ENCODE results near the gene MAPK11.

MAPK11 gene

DNA sequence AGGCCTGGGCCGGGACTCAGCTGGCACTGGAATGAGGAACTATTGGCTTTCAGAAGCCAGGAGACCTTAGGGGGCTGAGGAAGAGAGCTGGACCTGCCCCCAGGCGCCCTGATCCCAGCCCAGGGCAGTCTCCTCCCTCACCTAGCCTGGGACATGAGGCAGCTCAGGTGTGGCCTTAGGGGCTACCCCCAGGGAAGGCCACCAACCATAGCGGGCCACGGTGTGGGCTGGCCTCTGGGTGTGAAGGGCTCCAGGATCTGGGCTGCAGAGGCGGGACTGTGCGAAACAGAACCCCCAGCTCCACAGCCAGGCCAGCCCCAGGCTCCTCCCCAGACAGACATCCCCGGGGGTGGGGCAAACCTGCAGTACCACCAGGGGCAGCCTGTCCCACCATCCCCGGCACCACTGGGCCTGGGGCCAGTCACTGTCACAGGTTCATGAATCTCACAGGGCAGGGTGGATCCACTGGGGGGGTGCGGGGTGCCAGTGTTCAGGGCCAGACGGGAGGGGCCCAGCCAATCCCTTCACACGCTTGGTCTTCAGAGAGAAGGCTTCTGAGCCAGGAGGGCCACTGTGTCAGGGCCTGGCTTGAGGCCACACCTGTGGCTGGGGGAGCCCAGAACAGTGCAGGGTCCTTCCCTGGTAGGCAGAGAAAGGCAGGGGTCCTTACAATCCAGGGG is 33.8 kb upstream of the MAPK11 start:
- peaks cover 10% of the 10 kb centered on the region for H4K20me1 ChIP-seq (ENCODE audit: insufficient read depth, low read length, poor library complexity, severe bottlenecking)
- peak overlapping the region; percentile 81 for H3K4me2 ChIP-seq (ENCODE audit: low read depth, low read length, poor library complexity, severe bottlenecking)
- no peaks in the 10 kb centered on the region for H3K9me2 ChIP-seq (replicated peaks; ENCODE audit: low read depth, low read length)
- H3K27me3 ChIP-seq (ENCODE audit: insufficient read depth, low read length, poor library complexity, severe bottlenecking), result no peaks in the 10 kb centered on the region
- TF ChIP-seq EZH2phosphoT487 (IDR thresholded peaks at IDR 0.05; ENCODE audit: borderline replicate concordance), result no peak
- TF ChIP-seq, protein P1, sequence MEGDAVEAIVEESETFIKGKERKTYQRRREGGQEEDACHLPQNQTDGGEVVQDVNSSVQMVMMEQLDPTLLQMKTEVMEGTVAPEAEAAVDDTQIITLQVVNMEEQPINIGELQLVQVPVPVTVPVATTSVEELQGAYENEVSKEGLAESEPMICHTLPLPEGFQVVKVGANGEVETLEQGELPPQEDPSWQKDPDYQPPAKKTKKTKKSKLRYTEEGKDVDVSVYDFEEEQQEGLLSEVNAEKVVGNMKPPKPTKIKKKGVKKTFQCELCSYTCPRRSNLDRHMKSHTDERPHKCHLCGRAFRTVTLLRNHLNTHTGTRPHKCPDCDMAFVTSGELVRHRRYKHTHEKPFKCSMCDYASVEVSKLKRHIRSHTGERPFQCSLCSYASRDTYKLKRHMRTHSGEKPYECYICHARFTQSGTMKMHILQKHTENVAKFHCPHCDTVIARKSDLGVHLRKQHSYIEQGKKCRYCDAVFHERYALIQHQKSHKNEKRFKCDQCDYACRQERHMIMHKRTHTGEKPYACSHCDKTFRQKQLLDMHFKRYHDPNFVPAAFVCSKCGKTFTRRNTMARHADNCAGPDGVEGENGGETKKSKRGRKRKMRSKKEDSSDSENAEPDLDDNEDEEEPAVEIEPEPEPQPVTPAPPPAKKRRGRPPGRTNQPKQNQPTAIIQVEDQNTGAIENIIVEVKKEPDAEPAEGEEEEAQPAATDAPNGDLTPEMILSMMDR (conservative IDR thresholded peaks at IDR 0.05; ENCODE audit: low read length), result no peak; the same call in 1 of the 2 replicates
- H3F3A ChIP-seq (ENCODE audit: low read depth), result 0 out of 2 replicates have a peak, but pooled peaks cover 5% of the 10 kb centered on the region
- no peaks in the 10 kb centered on the region for H3K9me3 ChIP-seq (ENCODE audit: insufficient read depth, low read depth, low read length)
- peak overlapping the region; percentile 63 for H3K9ac ChIP-seq (ENCODE audit: low read depth, low read length, poor library complexity, severe bottlenecking)
- H3K4me3 ChIP-seq (ENCODE audit: low read length, poor library complexity, severe bottlenecking), result peak overlapping the region; percentile 64
- no peaks in the 10 kb centered on the region for H3K36me3 ChIP-seq (ENCODE audit: insufficient read depth, low read length)
- H3K4me1 ChIP-seq (ENCODE audit: insufficient read depth, low read length, poor library complexity, severe bottlenecking), result peaks cover 67% of the 10 kb centered on the region
- H2AFZ ChIP-seq (ENCODE audit: low read length), result no peak overlapping the region
- H3K79me2 ChIP-seq (ENCODE audit: insufficient read depth, low read length), result peaks cover 50% of the 10 kb centered on the region

- Histone ChIP-seq H3K79me2 (ENCODE audit: insufficient read depth, low read length) (peaks cover 50% of the 10 kb centered on the region), H4K20me1 (ENCODE audit: insufficient read depth, low read length, poor library complexity, severe bottlenecking) (peaks cover 10% of the 10 kb centered on the region), H3K9me2 (replicated peaks; ENCODE audit: low read depth, low read length) (no peaks in the 10 kb centered on the region), H3K4me2 (ENCODE audit: low read depth, low read length, poor library complexity, severe bottlenecking) (peak overlapping the region; percentile 81), H3K9ac (ENCODE audit: low read depth, low read length, poor library complexity, severe bottlenecking) (peak overlapping the region; percentile 63), H3K27me3 (ENCODE audit: insufficient read depth, low read length, poor library complexity, severe bottlenecking) (no peaks in the 10 kb centered on the region), H3K36me3 (ENCODE audit: insufficient read depth, low read length) (no peaks in the 10 kb centered on the region), H3F3A (ENCODE audit: low read depth) (0 out of 2 replicates have a peak, but pooled peaks cover 4% of the 10 kb centered on the region), H2AFZ (ENCODE audit: low read length) (no peak overlapping the region), H3K4me1 (ENCODE audit: insufficient read depth, low read length, poor library complexity, severe bottlenecking) (peaks cover 62% of the 10 kb centered on the region), H3K9me3 (ENCODE audit: insufficient read depth, low read depth, low read length) (no peaks in the 10 kb centered on the region), H3K4me3 (ENCODE audit: low read length, poor library complexity, severe bottlenecking) (peak overlapping the region; percentile 64)
- no peak for TF ChIP-seq EZH2phosphoT487 (IDR thresholded peaks at IDR 0.05; ENCODE audit: borderline replicate concordance)
- TF ChIP-seq, protein P1 (conservative IDR thresholded peaks at IDR 0.05; ENCODE audit: low read length), result no peak
Observed at GRCh38 chr22:50303515-50303847, 33.3 kb upstream of the MAPK11 start.

DNA sequence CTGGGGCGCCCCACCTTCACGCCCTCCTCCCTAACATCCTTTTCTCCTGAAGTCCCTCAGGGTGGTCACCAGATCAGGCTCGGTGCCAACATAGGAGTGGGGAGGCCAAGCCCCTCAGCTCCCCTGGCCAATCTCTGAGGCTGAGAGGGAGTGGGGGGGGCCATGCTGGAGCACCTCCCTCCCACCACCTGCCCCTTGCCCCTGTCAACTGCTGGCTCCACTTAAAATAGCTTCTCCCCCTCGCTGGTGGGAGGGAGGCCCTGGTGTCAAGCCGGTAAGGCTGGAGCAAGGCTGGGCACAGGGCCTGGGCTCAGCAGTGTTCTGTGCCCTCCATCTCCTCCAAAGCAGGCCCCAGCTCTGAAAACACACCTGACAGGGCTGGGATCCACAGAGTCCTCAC is 32.4 kb upstream of the MAPK11 start:
- H3K9ac ChIP-seq (ENCODE audit: low read depth, low read length, poor library complexity, severe bottlenecking), result peak overlapping the region; percentile 63
- H3K79me2 ChIP-seq (ENCODE audit: insufficient read depth, low read length), result peaks cover 50% of the 10 kb centered on the region
- H4K20me1 ChIP-seq (ENCODE audit: insufficient read depth, low read length, poor library complexity, severe bottlenecking), result peaks cover 10% of the 10 kb centered on the region
- no peak for TF ChIP-seq EZH2phosphoT487 (IDR thresholded peaks at IDR 0.05; ENCODE audit: borderline replicate concordance)
- TF ChIP-seq, protein P1 (conservative IDR thresholded peaks at IDR 0.05; ENCODE audit: low read length), result no peak
- H3K4me3 ChIP-seq (ENCODE audit: low read length, poor library complexity, severe bottlenecking), result no peak overlapping the region
- H3K4me2 ChIP-seq (ENCODE audit: low read depth, low read length, poor library complexity, severe bottlenecking), result peak overlapping the region; percentile 81
- H3K9me2 ChIP-seq (replicated peaks; ENCODE audit: low read depth, low read length), result no peaks in the 10 kb centered on the region
- H2AFZ ChIP-seq (ENCODE audit: low read length), result no peak overlapping the region
- no peaks in the 10 kb centered on the region for H3K9me3 ChIP-seq (ENCODE audit: insufficient read depth, low read depth, low read length)
- H3K27me3 ChIP-seq (ENCODE audit: insufficient read depth, low read length, poor library complexity, severe bottlenecking), result no peaks in the 10 kb centered on the region
- H3K4me1 ChIP-seq (ENCODE audit: insufficient read depth, low read length, poor library complexity, severe bottlenecking), result peaks cover 55% of the 10 kb centered on the region
- no peaks in the 10 kb centered on the region for H3K36me3 ChIP-seq (ENCODE audit: insufficient read depth, low read length)
- no peaks in the 10 kb centered on the region for H3F3A ChIP-seq (ENCODE audit: low read depth)
